Stimulated activated CD4-positive, alpha-beta T cell treated with anti-CD3 and anti-CD28 coated beads, Interleukin-1b, Interleukin-23, amount 100 ng/mL, for 48 hours (primary cell): Measurements from ENCODE around the gene NUP62CL.
"Not testable (repeated sequence)": the region's sequence is repeated elsewhere in the genome, so short reads cannot be mapped to it uniquely, and the experiment has no call there.

Experiments
- DNase-seq: peaks from one replicate; pipeline ENCODE4 v3.0.0-alpha.2; 2020

The NUP62CL gene, protein sequence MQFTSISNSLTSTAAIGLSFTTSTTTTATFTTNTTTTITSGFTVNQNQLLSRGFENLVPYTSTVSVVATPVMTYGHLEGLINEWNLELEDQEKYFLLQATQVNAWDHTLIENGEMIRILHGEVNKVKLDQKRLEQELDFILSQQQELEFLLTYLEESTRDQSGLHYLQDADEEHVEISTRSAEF

DNA sequence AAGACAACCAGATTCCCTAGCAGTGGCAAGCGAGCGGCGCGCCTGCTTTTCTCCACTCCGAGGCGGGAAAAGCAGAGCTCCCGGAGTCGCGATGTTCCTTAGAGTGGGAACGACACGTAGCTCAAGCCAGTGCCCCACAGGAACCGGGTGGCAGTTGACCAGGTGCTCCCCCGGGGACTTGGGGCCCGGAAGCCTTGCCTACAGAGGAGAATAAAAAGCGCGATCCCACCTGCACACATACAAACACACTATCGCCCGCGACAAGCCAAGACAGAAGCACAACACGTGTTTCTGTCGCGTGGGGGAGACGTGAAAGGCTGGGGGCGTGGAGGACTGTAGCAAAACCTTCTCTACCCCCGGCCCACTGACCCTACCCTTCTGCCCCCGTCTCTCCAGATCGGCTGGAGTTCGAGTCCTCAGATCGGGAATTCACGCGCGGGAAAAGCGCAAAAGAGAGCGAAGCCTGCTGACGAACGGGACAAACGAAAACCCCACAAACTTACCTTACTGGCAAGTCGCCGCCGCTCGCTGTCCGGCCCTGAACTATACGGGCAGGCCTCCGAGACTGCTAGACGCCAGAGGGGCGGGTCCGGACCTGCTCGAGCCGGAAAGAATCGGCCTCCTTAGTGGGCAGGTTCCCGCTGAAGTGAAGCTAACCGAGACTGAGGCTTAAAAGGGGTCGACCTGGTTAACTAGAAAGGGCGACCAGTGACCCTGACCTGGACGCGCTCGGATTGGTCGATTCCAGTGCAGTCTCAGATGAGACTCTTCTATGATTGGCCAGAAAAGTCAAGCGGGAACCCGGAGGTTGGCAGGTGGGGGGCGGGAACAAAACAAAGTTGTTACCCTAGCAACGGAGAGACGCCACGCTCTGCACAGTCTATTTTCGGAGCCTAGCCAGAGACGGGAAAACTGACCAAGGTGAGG is at the start of gene NUP62CL, which contains the start of gene DNAAF6:
Gene NUP62CL (minus strand): TSS at position 664 of the 927 bp plus-strand sequence. CDS start 31,287 bp downstream, outside the sequence.
Gene DNAAF6 (plus strand): TSS at position 842 of the 927 bp plus-strand sequence. CDS start 6,265 bp downstream, outside the sequence.
- peak; percentile 70 for DNase-seq

DNA sequence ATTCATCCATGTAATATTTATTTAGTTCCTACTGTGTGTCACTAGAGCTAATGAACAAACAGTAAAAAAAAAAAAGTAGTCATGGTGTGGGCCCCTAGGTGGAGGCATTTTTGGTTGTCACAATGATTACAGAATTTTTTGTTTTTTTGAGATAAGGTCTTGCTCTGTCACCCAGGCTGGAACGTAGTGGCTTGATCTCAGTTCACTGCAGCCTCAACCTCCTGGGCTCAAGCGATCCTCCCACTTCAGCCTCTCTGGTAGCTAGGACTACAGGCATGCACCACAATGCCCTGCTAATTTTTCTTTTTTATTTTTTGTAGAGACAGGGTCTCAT is 22.2 kb upstream of the NUP62CL start:
- no peak for DNase-seq

DNA sequence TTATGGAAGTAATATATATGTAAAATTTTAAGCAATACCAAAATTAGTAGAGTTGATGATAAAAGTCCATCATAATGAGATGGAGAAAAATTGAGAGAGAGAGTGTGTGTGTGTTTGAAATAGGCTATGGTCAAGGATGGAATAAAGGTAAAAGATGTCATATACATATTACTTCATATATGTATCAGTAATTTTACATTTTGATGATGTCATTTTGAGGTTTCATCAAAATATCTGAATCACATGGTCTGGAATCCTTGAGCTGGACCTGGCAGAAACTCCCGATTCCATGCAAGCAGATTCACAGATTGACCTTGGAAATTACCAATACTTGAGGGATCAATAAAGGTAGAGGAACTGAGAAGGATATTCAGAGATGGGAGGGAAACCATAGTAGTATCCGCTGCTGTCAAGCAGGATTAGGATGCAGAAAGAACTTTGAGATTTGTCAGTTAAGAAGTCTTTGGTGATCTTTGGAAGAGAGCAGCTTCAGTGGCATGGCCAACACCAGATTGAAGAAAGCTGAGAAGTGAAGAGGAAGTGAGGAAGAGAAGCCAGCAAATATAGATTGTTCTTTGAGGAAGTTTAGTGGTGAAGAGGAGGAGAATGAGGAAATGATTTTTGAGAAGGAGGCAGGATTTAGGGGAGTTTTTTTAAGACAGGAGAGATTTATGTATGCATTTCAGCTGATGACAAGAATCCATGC is 21.7 kb upstream of the NUP62CL start:
- DNase-seq = no peak

DNA sequence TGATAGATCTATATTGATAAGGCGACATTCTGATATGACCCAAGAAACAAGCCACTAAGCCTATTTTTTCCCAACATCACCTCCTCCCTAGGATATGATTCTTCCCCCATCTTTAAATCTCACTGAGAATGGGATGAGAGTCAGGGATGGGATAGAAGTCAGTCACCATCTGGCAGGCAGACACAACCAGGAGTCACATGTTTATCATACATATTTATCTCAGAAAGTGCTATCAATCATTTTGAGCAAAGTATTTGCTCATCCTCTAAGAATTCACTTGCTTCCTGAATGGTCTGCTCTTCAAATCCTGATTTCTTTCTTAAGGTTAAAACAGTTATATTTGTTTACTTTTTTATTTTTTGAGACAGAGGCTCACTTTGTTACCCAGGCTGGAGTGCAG is 20.5 kb upstream of the NUP62CL start:
- no peak for DNase-seq

DNA sequence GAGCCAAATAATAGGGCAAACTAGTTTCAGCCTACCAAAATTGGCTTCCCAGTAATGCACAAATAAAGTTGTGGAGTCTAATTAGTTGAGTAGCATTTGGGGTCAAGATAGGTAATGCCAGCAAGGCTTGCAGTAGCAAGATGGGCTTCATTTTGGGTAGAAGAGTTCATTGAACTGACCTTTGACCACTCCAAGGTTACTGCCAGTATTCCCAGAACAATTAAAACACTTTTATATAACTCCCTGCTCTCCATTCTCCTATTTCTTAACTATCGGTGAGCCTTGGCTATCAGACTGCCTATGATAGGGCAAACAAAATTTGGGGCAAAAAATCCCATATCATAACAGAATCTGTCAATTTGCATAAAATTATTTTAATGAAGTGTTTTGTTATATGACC is 7.2 kb upstream of the NUP62CL start:
- no peak for DNase-seq

DNA sequence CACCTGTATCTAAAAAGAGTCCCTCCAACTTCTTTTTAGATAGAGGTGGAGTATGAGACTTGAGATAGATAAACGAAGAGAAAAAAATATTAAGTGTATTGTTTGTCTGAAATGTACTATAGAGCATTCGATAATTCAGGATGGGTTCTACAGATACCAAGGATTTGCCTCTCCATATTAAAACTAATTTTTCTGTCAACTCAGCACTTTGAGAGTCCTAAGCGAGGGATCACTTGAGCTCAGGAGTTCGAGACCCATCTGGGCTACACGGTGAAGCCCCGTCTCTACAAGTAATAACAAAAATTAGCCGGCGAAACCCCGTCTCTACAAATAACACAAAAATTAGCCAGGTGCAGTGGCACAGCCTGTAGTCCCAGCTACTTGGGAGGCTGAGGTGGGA is 1.7 kb upstream of the NUP62CL start:
- DNase-seq = no peak

DNA sequence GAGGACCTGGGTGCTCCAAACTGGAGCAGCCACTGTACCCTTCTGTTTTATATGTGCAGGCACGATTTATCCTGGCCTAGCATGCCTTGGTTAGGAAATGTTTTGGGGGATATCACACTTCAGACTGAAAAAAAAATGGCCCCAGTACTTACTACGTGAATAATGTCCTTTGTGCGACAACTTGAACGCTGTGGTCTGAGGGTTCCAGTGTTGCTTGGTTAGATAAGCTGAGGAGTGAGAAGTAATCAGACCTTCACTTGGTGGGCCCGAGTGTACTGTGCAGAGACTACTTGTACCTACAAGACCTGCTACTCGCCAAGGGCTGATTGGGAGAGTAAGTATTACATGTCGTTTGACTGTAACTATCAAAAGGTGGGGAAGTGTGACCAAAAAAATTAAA is 856 bp upstream of the NUP62CL start:
- DNase-seq = no peak

DNA sequence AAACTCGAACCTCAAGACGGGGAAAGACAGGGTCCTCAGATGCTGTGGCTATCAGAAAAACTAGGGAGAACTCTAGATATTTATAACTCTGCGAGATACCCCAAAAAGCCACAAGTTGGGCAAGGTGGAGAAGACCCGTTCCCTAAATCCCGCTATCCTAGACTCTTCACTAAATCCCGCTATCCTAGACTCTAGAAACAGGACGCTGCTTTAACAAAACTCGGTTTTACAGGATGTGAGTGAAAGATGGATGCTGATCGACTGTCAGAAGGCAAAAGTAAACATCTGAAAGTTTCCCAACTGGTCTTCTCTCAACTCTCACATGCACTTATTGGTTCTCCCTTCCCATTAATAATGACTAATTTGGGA is 448 bp upstream of the NUP62CL start:
- DNase-seq = no peak

DNA sequence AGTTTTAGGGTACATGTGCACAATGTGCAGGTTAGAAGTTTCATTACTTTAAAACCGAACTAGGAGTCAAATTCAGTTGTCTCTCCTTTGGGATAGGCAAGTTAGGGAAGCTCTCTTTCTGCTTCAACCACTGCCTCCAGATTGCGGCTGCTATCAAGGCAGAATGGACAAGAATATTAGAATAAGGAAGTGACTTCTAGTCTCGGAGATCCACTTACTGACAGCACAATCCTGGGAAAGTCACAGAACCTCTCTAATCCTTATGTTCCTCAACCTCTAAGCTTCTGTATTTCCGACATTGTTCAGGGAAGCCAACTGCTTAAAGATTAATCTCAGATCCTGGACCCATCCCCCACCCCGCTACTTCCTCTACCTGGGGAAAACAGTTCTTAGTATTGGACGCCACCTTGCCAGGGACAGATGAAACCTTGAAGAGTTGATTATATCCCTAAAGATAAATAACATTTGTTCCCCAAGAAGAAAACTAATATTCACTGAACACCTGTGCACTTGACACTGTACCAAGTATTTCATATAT is 2.1 kb downstream of the NUP62CL start:
- DNase-seq = no peak

DNA sequence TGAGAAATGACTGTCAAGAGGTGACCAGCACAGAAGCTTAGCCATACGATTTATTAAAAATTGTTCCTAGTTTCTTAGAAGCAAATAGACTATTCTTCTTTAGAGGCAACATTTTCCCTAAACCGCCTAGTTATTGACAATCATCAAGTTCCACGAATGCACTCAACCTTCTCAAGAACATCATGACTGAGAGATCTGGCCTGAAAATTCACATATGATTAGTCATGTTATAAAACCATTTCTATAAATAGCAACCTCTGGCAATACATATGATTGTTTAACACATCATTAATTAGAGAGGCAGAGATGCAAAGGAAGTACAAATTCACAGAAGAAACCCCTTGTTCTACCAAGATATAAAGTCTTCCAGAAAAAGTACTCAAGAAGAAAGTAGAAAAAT is 6.7 kb downstream of the NUP62CL start:
- no peak for DNase-seq

DNA sequence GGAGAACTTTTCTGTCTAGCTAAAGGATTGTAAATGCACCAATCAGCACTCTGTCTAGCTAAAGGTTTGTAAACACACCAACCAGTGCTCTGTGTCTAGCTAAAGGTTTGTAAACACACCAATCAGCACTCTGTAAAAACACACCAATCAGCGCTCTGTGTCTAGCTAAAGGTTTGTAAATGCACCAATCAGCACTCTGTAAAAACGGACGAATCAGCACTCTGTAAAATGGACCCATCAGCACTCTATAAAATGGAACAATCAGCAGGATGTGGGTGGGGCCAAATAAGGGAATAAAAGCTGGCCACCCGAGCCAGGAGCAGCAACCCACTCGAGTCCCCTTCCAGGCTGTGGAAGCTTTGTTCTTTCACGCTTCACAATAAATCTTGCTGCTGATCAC is 8.2 kb downstream of the NUP62CL start:
- not testable (repeated sequence) for DNase-seq

DNA sequence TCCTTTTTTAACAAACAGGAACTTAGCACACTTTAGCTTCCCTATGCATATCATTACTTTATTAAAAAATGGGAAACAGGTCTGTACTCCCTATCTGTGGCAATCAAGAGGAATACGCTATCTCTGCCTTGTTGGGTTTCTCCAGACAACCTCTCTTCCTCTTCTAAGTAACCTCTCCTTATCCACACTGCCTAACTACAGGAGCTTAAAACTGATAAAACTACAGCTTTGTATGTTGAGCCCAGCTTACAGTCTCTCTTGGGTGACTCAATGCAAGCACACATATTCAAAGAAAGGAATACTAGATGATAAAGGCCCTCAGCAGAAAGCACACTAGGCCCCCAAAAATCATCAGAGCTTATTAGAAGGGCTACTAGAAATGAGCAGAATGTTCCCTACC is 8.9 kb downstream of the NUP62CL start:
- no peak for DNase-seq

DNA sequence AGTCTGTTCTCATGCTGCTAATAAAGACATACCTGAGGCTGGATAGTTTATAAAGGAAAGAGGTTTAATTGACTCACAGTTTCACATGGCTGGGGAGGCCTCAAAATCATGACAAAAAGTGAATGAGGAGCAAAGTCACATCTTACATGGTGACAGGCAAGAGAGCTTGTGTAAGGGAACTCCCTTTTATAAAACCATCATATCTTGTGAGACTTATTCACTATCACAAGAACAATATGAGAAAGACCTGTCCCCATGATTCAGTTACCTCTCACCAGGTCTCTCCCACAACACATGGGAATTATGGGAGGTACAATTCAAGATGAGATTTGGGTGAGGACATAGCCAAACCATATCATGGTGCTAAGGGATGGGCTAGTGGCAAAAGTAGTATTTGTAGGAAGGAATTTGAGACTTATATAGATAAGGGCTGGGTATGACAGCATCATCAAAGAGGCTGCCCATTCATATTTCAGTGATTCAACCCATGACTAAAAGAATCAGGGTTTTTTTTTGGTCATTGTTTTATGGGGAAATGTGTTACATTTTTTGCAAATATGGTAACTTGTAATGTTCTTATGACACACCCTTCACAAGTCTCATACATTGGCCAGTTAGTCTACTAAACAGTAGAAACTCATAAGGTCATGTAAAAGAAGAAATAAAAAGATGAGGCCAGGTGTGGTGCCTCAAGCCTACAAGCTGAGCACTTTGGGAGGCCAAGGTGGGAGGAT is 34.7 kb downstream of the NUP62CL start:
- no peak for DNase-seq

DNA sequence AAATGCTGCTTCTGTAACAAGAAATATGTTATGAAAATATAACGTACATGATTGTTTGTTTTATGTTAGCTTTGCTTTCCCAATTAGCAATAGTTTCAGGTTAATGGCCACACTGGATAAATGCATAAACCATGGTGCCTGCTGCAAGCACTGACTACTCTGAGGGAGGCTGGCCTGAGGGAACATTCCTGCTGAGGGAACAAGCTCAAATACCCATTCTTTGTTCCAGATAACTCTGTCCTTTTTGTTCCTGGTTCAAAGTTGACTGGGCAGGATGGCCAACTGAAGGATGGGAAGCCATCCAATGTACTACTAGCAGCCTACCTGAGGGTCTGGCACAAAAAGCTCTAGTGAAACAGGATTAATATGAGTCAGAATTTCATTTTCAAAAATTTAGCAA is 37.5 kb downstream of the NUP62CL start:
- DNase-seq = no peak

DNA sequence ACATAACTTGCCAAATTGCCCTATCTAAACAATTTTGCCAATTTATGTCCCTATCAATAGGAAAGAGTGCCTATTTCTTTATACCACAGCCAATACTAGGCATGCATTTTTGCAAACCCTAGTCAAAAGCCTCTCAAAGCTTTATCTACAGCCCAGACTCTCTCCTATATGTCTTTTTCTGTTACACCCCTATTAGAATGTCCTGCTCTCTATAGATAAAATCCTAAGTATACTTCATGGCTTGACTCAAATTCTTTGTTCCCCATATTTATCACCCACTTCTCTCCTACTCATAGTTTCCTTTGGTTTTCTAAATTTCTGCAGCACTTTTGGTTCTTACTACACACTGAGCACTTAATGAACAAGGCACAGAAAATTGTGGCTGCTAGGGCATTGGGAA is 38.0 kb downstream of the NUP62CL start:
- DNase-seq = no peak

DNA sequence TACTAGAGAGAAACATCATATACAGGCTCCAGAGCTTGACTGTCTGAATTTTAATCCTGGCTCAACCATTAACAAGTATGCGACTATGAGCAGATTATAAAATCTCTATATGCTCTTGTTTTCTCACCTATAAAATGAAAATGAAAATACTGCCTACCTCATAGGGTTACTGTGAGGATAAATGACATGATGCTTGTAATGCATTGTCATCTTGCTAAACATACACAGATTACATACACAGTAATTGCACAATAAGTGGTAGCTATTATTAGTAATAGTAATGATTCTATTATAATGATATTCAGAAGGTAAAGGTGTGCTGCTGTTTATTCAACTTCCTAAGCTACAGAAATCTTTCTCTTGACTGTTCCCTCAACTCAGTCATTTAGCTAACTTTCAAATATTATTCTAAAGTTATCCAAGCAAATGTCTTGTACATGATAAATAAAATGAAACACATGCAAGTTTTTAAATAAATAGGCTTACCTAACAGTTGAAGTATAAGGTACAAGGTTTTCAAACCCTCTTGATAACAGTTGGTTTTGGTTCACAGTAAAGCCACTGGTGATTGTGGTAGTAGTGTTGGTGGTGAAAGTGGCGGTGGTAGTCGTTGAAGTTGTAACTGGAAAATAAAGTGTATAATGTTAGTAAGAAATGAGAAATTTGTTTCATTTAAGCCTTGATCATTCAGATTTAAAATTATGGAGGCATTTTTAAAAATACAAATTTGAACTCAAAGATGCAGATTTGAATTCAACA is 38.9 kb downstream of the NUP62CL start:
- DNase-seq = no peak

DNA sequence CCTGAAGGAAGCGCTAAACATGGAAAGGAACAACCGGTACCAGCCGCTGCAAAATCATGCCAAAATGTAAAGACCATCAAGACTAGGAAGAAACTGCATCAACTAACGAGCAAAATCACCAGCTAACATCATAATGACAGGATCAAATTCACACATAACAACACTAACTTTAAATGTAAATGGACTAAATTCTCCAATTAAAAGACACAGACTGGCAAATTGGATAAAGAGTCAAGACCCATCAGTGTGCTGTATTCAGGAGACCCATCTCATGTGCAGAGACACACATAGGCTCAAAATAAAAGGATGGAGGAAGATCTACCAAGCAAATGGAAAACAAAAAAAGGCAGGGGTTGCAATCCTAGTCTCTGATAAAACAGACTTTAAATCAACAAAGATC is 48.6 kb downstream of the NUP62CL start:
- DNase-seq = not testable (repeated sequence)

DNA sequence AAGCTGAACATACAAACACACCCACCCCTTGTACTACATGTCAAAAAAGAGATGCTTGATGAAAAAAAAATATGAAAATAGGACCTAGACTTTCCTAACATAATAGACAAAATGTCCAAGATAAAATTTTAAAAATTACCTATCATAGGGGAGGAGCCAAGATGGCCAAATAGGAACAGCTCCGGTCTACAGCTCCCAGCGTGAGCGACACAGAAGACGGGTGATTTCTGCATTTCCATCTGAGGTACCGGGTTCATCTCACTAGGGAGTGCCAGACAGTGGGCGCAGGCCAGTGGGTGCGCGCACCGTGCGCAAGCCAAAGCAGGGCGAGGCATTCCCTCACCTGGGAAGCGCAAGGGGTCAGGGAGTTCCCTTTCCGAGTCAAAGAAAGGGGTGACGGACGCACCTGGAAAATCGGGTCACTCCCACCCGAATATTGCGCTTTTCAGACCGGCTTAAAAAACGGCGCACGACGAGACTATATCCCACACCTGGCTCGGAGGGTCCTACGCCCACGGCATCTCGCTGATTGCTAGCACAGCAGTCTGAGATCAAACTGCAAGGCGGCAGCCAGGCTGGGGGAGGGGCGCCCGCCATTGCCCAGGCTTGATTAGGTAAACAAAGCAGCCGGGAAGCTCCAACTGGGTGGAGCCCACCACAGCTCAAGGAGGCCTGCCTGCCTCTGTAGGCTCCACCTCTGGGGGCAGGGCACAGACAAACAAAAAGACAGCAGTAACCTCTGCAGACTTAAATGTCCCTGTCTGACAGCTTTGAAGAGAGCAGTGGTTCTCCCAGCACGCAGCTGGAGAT is 50.4 kb downstream of the NUP62CL start:
- DNase-seq = not testable (repeated sequence)

DNA sequence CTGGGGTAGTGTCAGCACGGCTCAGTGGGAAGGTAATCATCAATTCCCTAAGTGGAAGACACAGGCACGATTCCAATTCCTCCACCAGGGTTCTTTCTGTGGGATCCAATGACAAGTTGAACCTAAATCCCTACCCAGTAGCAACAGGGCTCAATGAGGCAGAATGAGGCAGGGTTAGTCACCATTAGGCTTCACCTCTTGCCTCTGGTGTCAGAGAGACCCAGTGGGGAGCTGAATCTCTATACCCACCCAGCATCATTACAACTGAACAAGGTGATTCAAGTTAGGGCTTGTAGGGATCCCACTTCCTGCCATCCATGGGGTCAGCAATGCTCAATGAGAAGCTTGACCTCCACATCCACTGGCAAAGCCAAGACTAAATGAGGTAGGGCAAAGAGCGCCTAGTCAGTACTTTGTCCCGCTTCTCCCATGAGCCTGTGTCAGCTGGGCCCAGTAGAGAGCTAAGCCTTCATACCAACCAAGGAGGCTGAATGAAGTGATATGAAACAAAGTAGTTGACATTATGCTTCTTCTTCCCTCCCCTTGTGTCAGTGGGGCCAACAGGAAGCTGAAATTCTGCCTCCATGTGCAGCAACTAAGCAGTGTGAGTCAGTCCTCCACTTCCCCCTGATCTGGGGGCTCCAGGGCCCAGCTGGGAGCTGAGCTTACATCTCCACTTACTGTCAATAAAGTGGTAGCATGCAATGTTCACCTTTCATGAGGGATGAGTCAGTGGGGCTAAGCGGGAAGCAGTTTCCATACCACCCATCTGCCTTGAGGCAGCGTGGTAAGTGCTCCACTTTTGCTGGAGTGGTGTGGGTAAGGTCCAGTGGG is 51.2 kb downstream of the NUP62CL start:
- peak; percentile 33 for DNase-seq

DNA sequence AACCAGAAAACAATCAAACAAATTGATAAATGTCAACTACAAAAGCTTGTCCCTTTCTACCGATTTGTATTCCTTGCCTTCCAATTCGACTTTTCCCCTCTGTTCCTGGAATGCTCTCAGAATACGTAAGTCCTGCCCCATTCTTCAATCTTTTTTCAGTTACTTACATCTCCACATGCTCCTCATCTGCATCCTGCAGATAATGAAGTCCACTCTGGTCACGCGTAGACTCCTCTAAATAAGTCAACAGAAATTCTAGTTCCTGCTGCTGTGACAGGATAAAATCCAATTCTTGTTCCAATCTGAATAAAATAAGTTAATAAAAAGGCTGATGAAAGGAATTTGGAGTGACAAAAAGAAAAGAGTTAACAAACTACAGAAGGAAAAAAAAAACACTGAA is 53.2 kb downstream of the NUP62CL start:
- no peak for DNase-seq
